GM12873 (cell line): Measurements from ENCODE around the gene GIPC1.

Experiments used
- CTCF ChIP-seq: IDR thresholded peaks from 2 replicates; pipeline ENCODE4 v1.5.1; 2012; ENCODE audit warnings: low read depth, mild to moderate bottlenecking, moderate library complexity, low read length, control low read depth; ENCODE audit not compliant: insufficient read depth; ENCODE audit errors: missing control alignments

Gene GIPC1

GRCh38 chr19:14507704-14508542, 12.0 kb upstream of the GIPC1 start:
- no peak for TF ChIP-seq CTCF

- TF ChIP-seq CTCF = peak; percentile 89
Measured at GRCh38 chr19:14505488-14506239, 9.7 kb upstream of the GIPC1 start.

GRCh38 chr19:14503285-14503684, 7.4 kb upstream of the GIPC1 start:
- no peak for TF ChIP-seq CTCF

- no peak for TF ChIP-seq CTCF
Measured at GRCh38 chr19:14502334-14503092, 6.6 kb upstream of the GIPC1 start.

GRCh38 chr19:14497228-14497921, 1.4 kb upstream of the GIPC1 start:
- TF ChIP-seq CTCF = no peak

- no peak for TF ChIP-seq CTCF
Measured at GRCh38 chr19:14496834-14497227, 904 bp upstream of the GIPC1 start.
